Measurements from ENCODE around the gene NXN.

GRCh38 chr17:882827-883585 is 96.6 kb downstream of the NXN start:
- TF ChIP-seq, protein P1, sequence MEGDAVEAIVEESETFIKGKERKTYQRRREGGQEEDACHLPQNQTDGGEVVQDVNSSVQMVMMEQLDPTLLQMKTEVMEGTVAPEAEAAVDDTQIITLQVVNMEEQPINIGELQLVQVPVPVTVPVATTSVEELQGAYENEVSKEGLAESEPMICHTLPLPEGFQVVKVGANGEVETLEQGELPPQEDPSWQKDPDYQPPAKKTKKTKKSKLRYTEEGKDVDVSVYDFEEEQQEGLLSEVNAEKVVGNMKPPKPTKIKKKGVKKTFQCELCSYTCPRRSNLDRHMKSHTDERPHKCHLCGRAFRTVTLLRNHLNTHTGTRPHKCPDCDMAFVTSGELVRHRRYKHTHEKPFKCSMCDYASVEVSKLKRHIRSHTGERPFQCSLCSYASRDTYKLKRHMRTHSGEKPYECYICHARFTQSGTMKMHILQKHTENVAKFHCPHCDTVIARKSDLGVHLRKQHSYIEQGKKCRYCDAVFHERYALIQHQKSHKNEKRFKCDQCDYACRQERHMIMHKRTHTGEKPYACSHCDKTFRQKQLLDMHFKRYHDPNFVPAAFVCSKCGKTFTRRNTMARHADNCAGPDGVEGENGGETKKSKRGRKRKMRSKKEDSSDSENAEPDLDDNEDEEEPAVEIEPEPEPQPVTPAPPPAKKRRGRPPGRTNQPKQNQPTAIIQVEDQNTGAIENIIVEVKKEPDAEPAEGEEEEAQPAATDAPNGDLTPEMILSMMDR (IDR thresholded peaks at IDR 0.05; ENCODE audit: poor library complexity, severe bottlenecking) = no peak
- TF ChIP-seq EP300 (conservative IDR thresholded peaks at IDR 0.05; ENCODE audit: poor library complexity, severe bottlenecking) = no peak
- no peak for TF ChIP-seq TAF1 (IDR thresholded peaks at IDR 0.05; ENCODE audit: low read depth)
- TF ChIP-seq MXI1 (conservative IDR thresholded peaks at IDR 0.05; ENCODE audit: poor library complexity, severe bottlenecking) = no peak
- no peak for TF ChIP-seq SMC3 (conservative IDR thresholded peaks at IDR 0.05; ENCODE audit: poor library complexity)
- TF ChIP-seq POLR2AphosphoS5 (IDR thresholded peaks at IDR 0.05) = no peak
